Measurements from ENCODE around the gene NXN. TPM values are rescaled to one million over a fixed set of nuclear protein-coding genes. Genes with fewer than 3 reads are reported as not detected.

NXN gene
- total RNA-seq: 10 to 100 TPM; 25.7 to 60.6 TPM
- polyA plus RNA-seq (ENCODE audit: insufficient read length in 2 of 2): 10 to 100 TPM; 37.3 to 50.7 TPM
- long read RNA-seq, donor 1, transcript NXN-201 (8 exons, 3,036 nt): major isoform, 8 of 9 reads
- long read RNA-seq, donor 1, partial matches to known transcripts: 0 of 9 reads
- long read RNA-seq, donor 1, other reads (novel, unspliced or antisense): 0 of 9 reads
- long read RNA-seq, donor 2, partial matches to known transcripts: 0 of 7 reads
- long read RNA-seq, donor 2, other reads (novel, unspliced or antisense): 0 of 7 reads
- long read RNA-seq, donor 3, transcript NXN-201 (8 exons, 3,036 nt): major isoform, 6 of 8 reads
- long read RNA-seq, donor 3, partial matches to known transcripts: 0 of 8 reads
- long read RNA-seq, donor 3, other reads (novel, unspliced or antisense): 0 of 8 reads
- long read RNA-seq, donor 4, transcript NXN-201 (8 exons, 3,036 nt): major isoform, 15 of 20 reads
- long read RNA-seq, donor 4, partial matches to known transcripts: 0 of 20 reads
- long read RNA-seq, donor 4, other reads (novel, unspliced or antisense): 0 of 20 reads

- H3K27me3 ChIP-seq (ENCODE audit: control insufficient read depth, insufficient read depth, low read length): peaks cover 2% of the 10 kb centered on the region
- no peaks in the 10 kb centered on the region for H3K36me3 ChIP-seq (ENCODE audit: control insufficient read depth, insufficient read depth, low read length)
- WGBS (ENCODE audit: insufficient coverage): under 1% methylated on average over 93 of the region's 94 CpGs
- peak in 4 of 6 donors; percentile 63 to 93 (median 82) for DNase-seq (ENCODE audit: low read depth in 4 of 6, low spot score in 6 of 6)
- no peaks in the 10 kb centered on the region for H3K9me3 ChIP-seq (ENCODE audit: control insufficient read depth, insufficient read depth, low read length)
- peak within 1 kb of the TSS; percentile 92 for H3K27ac ChIP-seq (ENCODE audit: low read depth, low read length)
- H3K4me3 ChIP-seq (ENCODE audit: low read depth, low read length): peak within 1 kb of the TSS; percentile 63
- H3K4me1 ChIP-seq (ENCODE audit: control insufficient read depth, insufficient read depth, low read length): peaks cover 21% of the 10 kb centered on the region
Observed at GRCh38 chr17:979539-980405, at the start of gene NXN. NXN (minus strand) TSS chr17:979776.

GRCh38 chr17:1027044-1027443, 47.5 kb upstream of the NXN start:
- H3K4me3 ChIP-seq (ENCODE audit: low read depth, low read length): no peak overlapping the region
- H3K27ac ChIP-seq (ENCODE audit: low read depth, low read length): no peak overlapping the region
- DNase-seq (ENCODE audit: low read depth in 4 of 6, low spot score in 6 of 6): no peak
- peaks cover 64% of the 10 kb centered on the region for H3K4me1 ChIP-seq (ENCODE audit: control insufficient read depth, insufficient read depth, low read length)
- 73% methylated on average over 9 of the region's 9 CpGs for WGBS (ENCODE audit: insufficient coverage)
- H3K36me3 ChIP-seq (ENCODE audit: control insufficient read depth, insufficient read depth, low read length): peaks cover 88% of the 10 kb centered on the region
- H3K27me3 ChIP-seq (ENCODE audit: control insufficient read depth, insufficient read depth, low read length): no peaks in the 10 kb centered on the region
- no peaks in the 10 kb centered on the region for H3K9me3 ChIP-seq (ENCODE audit: control insufficient read depth, insufficient read depth, low read length)

- Histone ChIP-seq H3K4me1 (ENCODE audit: control insufficient read depth, insufficient read depth, low read length) (peaks cover 64% of the 10 kb centered on the region), H3K27ac (ENCODE audit: low read depth, low read length) (no peak overlapping the region), H3K4me3 (ENCODE audit: low read depth, low read length) (no peak overlapping the region), H3K27me3 (ENCODE audit: control insufficient read depth, insufficient read depth, low read length) (no peaks in the 10 kb centered on the region), H3K9me3 (ENCODE audit: control insufficient read depth, insufficient read depth, low read length) (no peaks in the 10 kb centered on the region), H3K36me3 (ENCODE audit: control insufficient read depth, insufficient read depth, low read length) (peaks cover 88% of the 10 kb centered on the region)
- 92% methylated on average over 10 of the region's 10 CpGs for WGBS (ENCODE audit: insufficient coverage)
- no peak for DNase-seq (ENCODE audit: low read depth in 4 of 6, low spot score in 6 of 6)
Observed at GRCh38 chr17:1026599-1026975, 47.0 kb upstream of the NXN start.

GRCh38 chr17:1025733-1026598, 46.4 kb upstream of the NXN start:
- Histone ChIP-seq H3K27me3 (ENCODE audit: control insufficient read depth, insufficient read depth, low read length) (no peaks in the 10 kb centered on the region), H3K4me1 (ENCODE audit: control insufficient read depth, insufficient read depth, low read length) (peaks cover 58% of the 10 kb centered on the region), H3K27ac (ENCODE audit: low read depth, low read length) (no peak overlapping the region), H3K9me3 (ENCODE audit: control insufficient read depth, insufficient read depth, low read length) (no peaks in the 10 kb centered on the region), H3K4me3 (ENCODE audit: low read depth, low read length) (no peak overlapping the region), H3K36me3 (ENCODE audit: control insufficient read depth, insufficient read depth, low read length) (peaks cover 89% of the 10 kb centered on the region)
- no peak for DNase-seq (ENCODE audit: low read depth in 4 of 6, low spot score in 6 of 6)
- 84% methylated on average over 27 of the region's 30 CpGs for WGBS (ENCODE audit: insufficient coverage)

GRCh38 chr17:1024076-1024475, 44.5 kb upstream of the NXN start:
- Histone ChIP-seq H3K9me3 (ENCODE audit: control insufficient read depth, insufficient read depth, low read length) (no peaks in the 10 kb centered on the region), H3K27ac (ENCODE audit: low read depth, low read length) (no peak overlapping the region), H3K36me3 (ENCODE audit: control insufficient read depth, insufficient read depth, low read length) (peaks cover 89% of the 10 kb centered on the region), H3K4me1 (ENCODE audit: control insufficient read depth, insufficient read depth, low read length) (peaks cover 43% of the 10 kb centered on the region), H3K27me3 (ENCODE audit: control insufficient read depth, insufficient read depth, low read length) (no peaks in the 10 kb centered on the region), H3K4me3 (ENCODE audit: low read depth, low read length) (no peak overlapping the region)
- DNase-seq (ENCODE audit: low read depth in 4 of 6, low spot score in 6 of 6): no peak
- 91% methylated on average over 27 of the region's 27 CpGs for WGBS (ENCODE audit: insufficient coverage)

GRCh38 chr17:1022278-1023024, 42.9 kb upstream of the NXN start:
- 60% methylated on average over 27 of the region's 32 CpGs for WGBS (ENCODE audit: insufficient coverage)
- DNase-seq (ENCODE audit: low read depth in 4 of 6, low spot score in 6 of 6): peak in 1 of 6 donors; percentile 52
- no peaks in the 10 kb centered on the region for H3K27me3 ChIP-seq (ENCODE audit: control insufficient read depth, insufficient read depth, low read length)
- no peak overlapping the region for H3K4me3 ChIP-seq (ENCODE audit: low read depth, low read length)
- H3K36me3 ChIP-seq (ENCODE audit: control insufficient read depth, insufficient read depth, low read length): peaks cover 80% of the 10 kb centered on the region
- no peaks in the 10 kb centered on the region for H3K9me3 ChIP-seq (ENCODE audit: control insufficient read depth, insufficient read depth, low read length)
- H3K4me1 ChIP-seq (ENCODE audit: control insufficient read depth, insufficient read depth, low read length): peaks cover 37% of the 10 kb centered on the region
- H3K27ac ChIP-seq (ENCODE audit: low read depth, low read length): no peak overlapping the region

- DNase-seq (ENCODE audit: low read depth in 4 of 6, low spot score in 6 of 6): no peak
- Histone ChIP-seq H3K9me3 (ENCODE audit: control insufficient read depth, insufficient read depth, low read length) (no peaks in the 10 kb centered on the region), H3K27ac (ENCODE audit: low read depth, low read length) (no peak overlapping the region), H3K27me3 (ENCODE audit: control insufficient read depth, insufficient read depth, low read length) (no peaks in the 10 kb centered on the region), H3K4me3 (ENCODE audit: low read depth, low read length) (no peak overlapping the region), H3K4me1 (ENCODE audit: control insufficient read depth, insufficient read depth, low read length) (peaks cover 26% of the 10 kb centered on the region), H3K36me3 (ENCODE audit: control insufficient read depth, insufficient read depth, low read length) (peaks cover 77% of the 10 kb centered on the region)
- 73% methylated on average over 11 of the region's 17 CpGs for WGBS (ENCODE audit: insufficient coverage)
Observed at GRCh38 chr17:1021147-1021546, 41.6 kb upstream of the NXN start.

- H3K4me1 ChIP-seq (ENCODE audit: control insufficient read depth, insufficient read depth, low read length): peaks cover 20% of the 10 kb centered on the region
- 69% methylated on average over 5 of the region's 10 CpGs for WGBS (ENCODE audit: insufficient coverage)
- peaks cover 65% of the 10 kb centered on the region for H3K36me3 ChIP-seq (ENCODE audit: control insufficient read depth, insufficient read depth, low read length)
- no peak overlapping the region for H3K4me3 ChIP-seq (ENCODE audit: low read depth, low read length)
- no peak for DNase-seq (ENCODE audit: low read depth in 4 of 6, low spot score in 6 of 6)
- H3K27ac ChIP-seq (ENCODE audit: low read depth, low read length): no peak overlapping the region
- no peaks in the 10 kb centered on the region for H3K9me3 ChIP-seq (ENCODE audit: control insufficient read depth, insufficient read depth, low read length)
- H3K27me3 ChIP-seq (ENCODE audit: control insufficient read depth, insufficient read depth, low read length): no peaks in the 10 kb centered on the region
Observed at GRCh38 chr17:1019451-1019850, 39.9 kb upstream of the NXN start.

Data from spinal cord (tissue), 10 donors.